WTC11 (cell line): ENCODE results near the gene TAOK3. TPM values are rescaled to one million over a fixed set of nuclear protein-coding genes. Genes with fewer than 3 reads are reported as not detected.

ENCODE experiments used
- ATF1 ChIP-seq: sonication (generic); formaldehyde crosslinking; IDR thresholded peaks from 2 replicates; pipeline ENCODE4 v1.8.1; 2023; ENCODE audit warnings: mild to moderate bottlenecking, moderate library complexity, missing genetic modification reagents
- E2F4 ChIP-seq: sonication (generic); formaldehyde crosslinking; IDR thresholded peaks from 2 replicates; pipeline ENCODE4 v1.8.1; 2022; ENCODE audit warnings: low read depth, mild to moderate bottlenecking, moderate library complexity, missing genetic modification reagents, borderline replicate concordance
- GRHL2 ChIP-seq: fragments of 250-450 bp; sonication (Bioruptor Pico); IDR thresholded peaks from 2 replicates; pipeline ENCODE4 v1.8.0; 2022; ENCODE audit warnings: mild to moderate bottlenecking, moderate library complexity; ENCODE audit not compliant: insufficient replicate concordance, severe bottlenecking
- HMGA2 ChIP-seq: fragments of 250-450 bp; sonication (Bioruptor Pico); IDR thresholded peaks from 2 replicates; pipeline ENCODE4 v1.4.0; 2021; ENCODE audit warnings: mild to moderate bottlenecking, moderate library complexity
- HMGXB4 ChIP-seq: sonication (generic); formaldehyde crosslinking; IDR thresholded peaks from 2 replicates; pipeline ENCODE4 v1.8.1; 2023; ENCODE audit warnings: mild to moderate bottlenecking, moderate library complexity, missing genetic modification reagents
- IRF2 ChIP-seq: sonication (generic); formaldehyde crosslinking; IDR thresholded peaks from 2 replicates; pipeline ENCODE4 v1.8.0; 2022; ENCODE audit warnings: low read depth, missing genetic modification reagents, borderline replicate concordance
- JAZF1 ChIP-seq: fragments of 250-450 bp; sonication (Bioruptor Pico); IDR thresholded peaks from 2 replicates; pipeline ENCODE4 v1.9.0; 2021; ENCODE audit warnings: moderate library complexity, mild to moderate bottlenecking, inconsistent platforms
- NR2C2 ChIP-seq: sonication (generic); formaldehyde crosslinking; IDR thresholded peaks from 2 replicates; pipeline ENCODE4 v1.8.0; 2022; ENCODE audit warnings: mild to moderate bottlenecking, missing genetic modification reagents
- PRDM15 ChIP-seq: sonication (generic); formaldehyde crosslinking; IDR thresholded peaks from 2 replicates; pipeline ENCODE4 v1.8.0; 2022; ENCODE audit warnings: missing genetic modification reagents
- RORB ChIP-seq: fragments of 250-450 bp; sonication (Bioruptor Pico); IDR thresholded peaks from 2 replicates; pipeline ENCODE4 v1.9.0; 2021; ENCODE audit warnings: mild to moderate bottlenecking
- SOX15 ChIP-seq: fragments of 250-450 bp; sonication (Bioruptor Pico); IDR thresholded peaks from 2 replicates; pipeline ENCODE4 v1.9.0; 2021; ENCODE audit warnings: mild to moderate bottlenecking
- TEAD4 ChIP-seq: sonication (generic); formaldehyde crosslinking; IDR thresholded peaks from 2 replicates; pipeline ENCODE4 v1.8.0; 2022; ENCODE audit warnings: mild to moderate bottlenecking, missing genetic modification reagents
- ZBTB21 ChIP-seq: sonication (generic); formaldehyde crosslinking; IDR thresholded peaks from 2 replicates; pipeline ENCODE4 v1.8.1; 2023; ENCODE audit warnings: mild to moderate bottlenecking, missing genetic modification reagents, borderline replicate concordance
- ZNF232 ChIP-seq: sonication (generic); formaldehyde crosslinking; IDR thresholded peaks from 2 replicates; pipeline ENCODE4 v1.8.0; 2022; ENCODE audit warnings: mild to moderate bottlenecking, missing genetic modification reagents
- ZNF396 ChIP-seq: fragments of 250-450 bp; sonication (Bioruptor Pico); IDR thresholded peaks from 2 replicates; pipeline ENCODE4 v1.8.0; 2021; ENCODE audit warnings: mild to moderate bottlenecking, moderate library complexity, borderline replicate concordance
- ZNF423 ChIP-seq: fragments of 250-450 bp; sonication (Bioruptor Pico); IDR thresholded peaks from 2 replicates; pipeline ENCODE4 v2.1.2; 2022; ENCODE audit warnings: mild to moderate bottlenecking, moderate library complexity
- total RNA-seq: library from RNA; stranded (reverse); gene quantifications from 3 replicates; pipeline ENCODE4 v1.2.3, GENCODE V29; 2021
- TF ChIP-seq, protein P1 (sequence below): sonication (generic); formaldehyde crosslinking; IDR thresholded peaks from 2 replicates; pipeline ENCODE4 v1.8.0; 2023; ENCODE audit warnings: mild to moderate bottlenecking, missing genetic modification reagents
- TF ChIP-seq, protein P2 (sequence below): fragments of 250-450 bp; sonication (Bioruptor Pico); IDR thresholded peaks from 2 replicates; pipeline ENCODE4 v2.1.2; 2022; ENCODE audit warnings: mild to moderate bottlenecking, moderate library complexity
- TF ChIP-seq, protein P3 (sequence below): sonication (generic); formaldehyde crosslinking; IDR thresholded peaks from 2 replicates; pipeline ENCODE4 v1.8.1; 2023; ENCODE audit warnings: mild to moderate bottlenecking, missing genetic modification reagents
- TF ChIP-seq, protein P4 (sequence below): sonication (generic); formaldehyde crosslinking; IDR thresholded peaks from 2 replicates; pipeline ENCODE4 v1.8.0; 2022; ENCODE audit warnings: mild to moderate bottlenecking, missing genetic modification reagents

The TAOK3 gene
- total RNA-seq, 1 experiment from 2014 or later: 13.0 TPM

GRCh38 chr12:118135788-118136558, 236.7 kb downstream of the TAOK3 start, which contains the start of gene PEBP1 (continued):
- peak; percentile 98 for TF ChIP-seq HMGXB4 (CRISPR knock-in tag)
- no peak for TF ChIP-seq ZNF396
- peak; percentile 78; the same call in 1 of the 2 replicates for TF ChIP-seq E2F4 (CRISPR knock-in tag)
- TF ChIP-seq SOX15 (CRISPR knock-in tag): no peak
- no peak for TF ChIP-seq NR2C2 (CRISPR knock-in tag)
- TF ChIP-seq RORB: no peak
- TF ChIP-seq, protein P1, sequence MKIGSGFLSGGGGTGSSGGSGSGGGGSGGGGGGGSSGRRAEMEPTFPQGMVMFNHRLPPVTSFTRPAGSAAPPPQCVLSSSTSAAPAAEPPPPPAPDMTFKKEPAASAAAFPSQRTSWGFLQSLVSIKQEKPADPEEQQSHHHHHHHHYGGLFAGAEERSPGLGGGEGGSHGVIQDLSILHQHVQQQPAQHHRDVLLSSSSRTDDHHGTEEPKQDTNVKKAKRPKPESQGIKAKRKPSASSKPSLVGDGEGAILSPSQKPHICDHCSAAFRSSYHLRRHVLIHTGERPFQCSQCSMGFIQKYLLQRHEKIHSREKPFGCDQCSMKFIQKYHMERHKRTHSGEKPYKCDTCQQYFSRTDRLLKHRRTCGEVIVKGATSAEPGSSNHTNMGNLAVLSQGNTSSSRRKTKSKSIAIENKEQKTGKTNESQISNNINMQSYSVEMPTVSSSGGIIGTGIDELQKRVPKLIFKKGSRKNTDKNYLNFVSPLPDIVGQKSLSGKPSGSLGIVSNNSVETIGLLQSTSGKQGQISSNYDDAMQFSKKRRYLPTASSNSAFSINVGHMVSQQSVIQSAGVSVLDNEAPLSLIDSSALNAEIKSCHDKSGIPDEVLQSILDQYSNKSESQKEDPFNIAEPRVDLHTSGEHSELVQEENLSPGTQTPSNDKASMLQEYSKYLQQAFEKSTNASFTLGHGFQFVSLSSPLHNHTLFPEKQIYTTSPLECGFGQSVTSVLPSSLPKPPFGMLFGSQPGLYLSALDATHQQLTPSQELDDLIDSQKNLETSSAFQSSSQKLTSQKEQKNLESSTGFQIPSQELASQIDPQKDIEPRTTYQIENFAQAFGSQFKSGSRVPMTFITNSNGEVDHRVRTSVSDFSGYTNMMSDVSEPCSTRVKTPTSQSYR (CRISPR knock-in tag): peak; percentile 68; the same call in 1 of the 2 replicates
- TF ChIP-seq HMGA2 (CRISPR knock-in tag): no peak
- no peak for TF ChIP-seq ZNF423 (CRISPR knock-in tag)
- TF ChIP-seq ZNF232 (CRISPR knock-in tag): 0 out of 2 replicates have a peak, but pooled peaks have one; percentile 33
- TF ChIP-seq PRDM15 (CRISPR knock-in tag): no peak
- no peak for TF ChIP-seq JAZF1 (CRISPR knock-in tag)
- no peak for TF ChIP-seq TEAD4 (CRISPR knock-in tag)
- no peak for TF ChIP-seq GRHL2 (CRISPR knock-in tag)
- TF ChIP-seq ATF1 (CRISPR knock-in tag): no peak; the same call in 1 of the 2 replicates
- TF ChIP-seq, protein P2, sequence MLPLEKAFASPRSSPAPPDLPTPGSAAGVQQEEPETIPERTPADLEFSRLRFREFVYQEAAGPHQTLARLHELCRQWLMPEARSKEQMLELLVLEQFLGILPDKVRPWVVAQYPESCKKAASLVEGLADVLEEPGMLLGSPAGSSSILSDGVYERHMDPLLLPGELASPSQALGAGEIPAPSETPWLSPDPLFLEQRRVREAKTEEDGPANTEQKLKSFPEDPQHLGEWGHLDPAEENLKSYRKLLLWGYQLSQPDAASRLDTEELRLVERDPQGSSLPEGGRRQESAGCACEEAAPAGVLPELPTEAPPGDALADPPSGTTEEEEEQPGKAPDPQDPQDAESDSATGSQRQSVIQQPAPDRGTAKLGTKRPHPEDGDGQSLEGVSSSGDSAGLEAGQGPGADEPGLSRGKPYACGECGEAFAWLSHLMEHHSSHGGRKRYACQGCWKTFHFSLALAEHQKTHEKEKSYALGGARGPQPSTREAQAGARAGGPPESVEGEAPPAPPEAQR: no peak
- TF ChIP-seq, protein P3, sequence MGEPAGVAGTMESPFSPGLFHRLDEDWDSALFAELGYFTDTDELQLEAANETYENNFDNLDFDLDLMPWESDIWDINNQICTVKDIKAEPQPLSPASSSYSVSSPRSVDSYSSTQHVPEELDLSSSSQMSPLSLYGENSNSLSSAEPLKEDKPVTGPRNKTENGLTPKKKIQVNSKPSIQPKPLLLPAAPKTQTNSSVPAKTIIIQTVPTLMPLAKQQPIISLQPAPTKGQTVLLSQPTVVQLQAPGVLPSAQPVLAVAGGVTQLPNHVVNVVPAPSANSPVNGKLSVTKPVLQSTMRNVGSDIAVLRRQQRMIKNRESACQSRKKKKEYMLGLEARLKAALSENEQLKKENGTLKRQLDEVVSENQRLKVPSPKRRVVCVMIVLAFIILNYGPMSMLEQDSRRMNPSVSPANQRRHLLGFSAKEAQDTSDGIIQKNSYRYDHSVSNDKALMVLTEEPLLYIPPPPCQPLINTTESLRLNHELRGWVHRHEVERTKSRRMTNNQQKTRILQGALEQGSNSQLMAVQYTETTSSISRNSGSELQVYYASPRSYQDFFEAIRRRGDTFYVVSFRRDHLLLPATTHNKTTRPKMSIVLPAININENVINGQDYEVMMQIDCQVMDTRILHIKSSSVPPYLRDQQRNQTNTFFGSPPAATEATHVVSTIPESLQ: no peak
- TF ChIP-seq, protein P4, sequence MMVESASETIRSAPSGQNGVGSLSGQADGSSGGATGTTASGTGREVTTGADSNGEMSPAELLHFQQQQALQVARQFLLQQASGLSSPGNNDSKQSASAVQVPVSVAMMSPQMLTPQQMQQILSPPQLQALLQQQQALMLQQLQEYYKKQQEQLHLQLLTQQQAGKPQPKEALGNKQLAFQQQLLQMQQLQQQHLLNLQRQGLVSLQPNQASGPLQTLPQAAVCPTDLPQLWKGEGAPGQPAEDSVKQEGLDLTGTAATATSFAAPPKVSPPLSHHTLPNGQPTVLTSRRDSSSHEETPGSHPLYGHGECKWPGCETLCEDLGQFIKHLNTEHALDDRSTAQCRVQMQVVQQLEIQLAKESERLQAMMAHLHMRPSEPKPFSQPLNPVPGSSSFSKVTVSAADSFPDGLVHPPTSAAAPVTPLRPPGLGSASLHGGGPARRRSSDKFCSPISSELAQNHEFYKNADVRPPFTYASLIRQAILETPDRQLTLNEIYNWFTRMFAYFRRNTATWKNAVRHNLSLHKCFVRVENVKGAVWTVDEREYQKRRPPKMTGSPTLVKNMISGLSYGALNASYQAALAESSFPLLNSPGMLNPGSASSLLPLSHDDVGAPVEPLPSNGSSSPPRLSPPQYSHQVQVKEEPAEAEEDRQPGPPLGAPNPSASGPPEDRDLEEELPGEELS: peak; percentile 95
- TF ChIP-seq IRF2 (CRISPR knock-in tag): no peak
- TF ChIP-seq ZBTB21: peak; percentile 88; the same call in 1 of the 2 replicates
